GM21528 (cell line): ENCODE measurements around the gene HEXB.

ENCODE experiments used
- ATAC-seq: cut with Tn5 transposase; IDR thresholded peaks from one replicate; pipeline ENCODE4 v1.9.1; 2021; ENCODE audit warnings: mild to moderate bottlenecking, moderate library complexity; ENCODE audit not compliant: unreplicated experiment, low FRiP score

The HEXB gene

DNA sequence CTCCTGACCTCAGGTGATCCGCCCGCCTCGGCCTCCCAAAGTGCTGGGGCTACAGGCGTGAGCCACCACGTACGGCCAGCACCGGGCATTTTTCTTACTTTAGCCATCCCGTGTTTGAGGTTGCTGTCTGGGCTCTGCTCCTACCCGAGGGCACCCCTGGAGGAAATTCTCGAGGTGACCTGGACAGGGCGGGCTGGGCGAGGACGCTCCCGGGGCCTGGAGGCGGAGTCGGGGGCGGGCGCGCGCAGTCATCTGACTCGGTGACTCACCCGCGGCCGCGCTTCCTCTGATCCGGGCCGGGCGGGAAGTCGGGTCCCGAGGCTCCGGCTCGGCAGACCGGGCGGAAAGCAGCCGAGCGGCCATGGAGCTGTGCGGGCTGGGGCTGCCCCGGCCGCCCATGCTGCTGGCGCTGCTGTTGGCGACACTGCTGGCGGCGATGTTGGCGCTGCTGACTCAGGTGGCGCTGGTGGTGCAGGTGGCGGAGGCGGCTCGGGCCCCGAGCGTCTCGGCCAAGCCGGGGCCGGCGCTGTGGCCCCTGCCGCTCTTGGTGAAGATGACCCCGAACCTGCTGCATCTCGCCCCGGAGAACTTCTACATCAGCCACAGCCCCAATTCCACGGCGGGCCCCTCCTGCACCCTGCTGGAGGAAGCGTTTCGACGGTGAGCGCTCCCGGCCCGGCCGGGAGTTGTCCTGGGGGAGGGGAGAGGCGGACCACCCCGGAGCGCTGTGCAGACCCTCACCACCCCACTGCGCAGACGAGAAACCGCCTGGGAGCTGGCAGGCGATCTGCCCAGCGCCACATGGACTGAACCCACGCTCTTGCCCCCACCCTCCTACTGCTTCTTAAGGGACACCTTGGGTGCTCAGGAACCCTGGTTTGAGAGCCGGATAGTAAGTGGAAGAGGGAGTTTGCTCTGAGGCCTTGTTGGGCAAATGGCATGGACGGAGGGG is at the start of gene HEXB:
Gene HEXB, plus strand, starts transcription at position 334 of the 952 bp plus-strand sequence. Its CDS starts 28 bp downstream, at position 362.
- ATAC-seq, result peak; percentile 76

DNA sequence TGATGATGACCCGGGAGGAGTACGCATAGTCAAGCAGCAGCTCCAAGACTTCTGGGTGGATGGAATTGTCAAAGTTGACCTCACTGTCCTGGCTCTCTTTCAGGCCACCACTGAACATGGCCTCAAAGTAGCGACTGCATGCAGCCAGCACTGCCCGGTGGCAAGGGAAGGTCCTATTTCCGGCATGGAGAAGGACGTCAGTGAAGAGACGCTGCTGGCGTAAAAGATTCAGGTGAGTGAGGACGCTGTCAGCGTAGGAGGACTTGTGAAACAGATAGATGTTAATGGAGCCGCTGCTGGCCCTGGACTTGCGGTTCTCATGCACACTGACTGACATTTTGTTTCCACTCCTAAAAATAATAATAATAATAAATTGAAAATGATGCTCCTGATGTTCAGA is 48.9 kb upstream of the HEXB start:
- ATAC-seq, result no peak

DNA sequence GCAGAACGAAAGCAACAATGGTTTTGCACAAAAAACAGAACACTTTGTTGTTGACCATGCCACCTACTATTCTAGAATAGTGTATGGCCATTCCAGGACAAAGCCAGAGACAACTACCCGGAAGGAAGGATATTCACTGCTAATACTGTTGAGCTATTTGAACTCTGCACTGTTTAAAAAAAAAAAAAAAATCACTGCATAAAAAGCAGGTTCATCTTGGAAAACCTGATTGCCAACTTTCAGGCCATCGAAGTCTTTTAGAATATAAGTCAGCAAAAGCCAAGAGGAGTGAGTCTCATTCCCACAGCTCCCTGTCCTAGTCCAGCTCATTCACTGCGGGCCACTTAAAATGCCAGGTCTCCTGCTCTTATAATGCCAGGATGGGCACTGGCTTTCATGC is 48.5 kb upstream of the HEXB start:
- no peak for ATAC-seq

DNA sequence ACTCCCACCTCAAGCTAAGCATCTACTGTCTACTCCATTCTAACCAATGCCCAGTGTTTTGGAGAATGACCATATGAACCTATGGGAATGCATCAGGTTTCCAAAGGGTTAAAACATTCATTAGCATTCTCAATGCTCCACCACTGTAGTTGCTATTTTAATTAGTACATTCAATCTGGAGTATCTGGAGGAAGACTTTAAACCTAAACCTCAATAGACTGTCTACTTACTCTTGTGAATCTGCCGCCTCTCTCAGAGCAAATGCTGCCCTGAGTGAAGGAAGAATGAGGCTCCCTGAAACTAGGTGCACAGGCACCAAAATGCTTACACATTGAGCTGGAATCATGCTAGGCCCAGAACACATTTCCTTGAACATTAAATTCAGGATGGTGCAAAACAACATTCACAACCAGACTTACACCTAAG is 46.5 kb upstream of the HEXB start:
- no peak for ATAC-seq

DNA sequence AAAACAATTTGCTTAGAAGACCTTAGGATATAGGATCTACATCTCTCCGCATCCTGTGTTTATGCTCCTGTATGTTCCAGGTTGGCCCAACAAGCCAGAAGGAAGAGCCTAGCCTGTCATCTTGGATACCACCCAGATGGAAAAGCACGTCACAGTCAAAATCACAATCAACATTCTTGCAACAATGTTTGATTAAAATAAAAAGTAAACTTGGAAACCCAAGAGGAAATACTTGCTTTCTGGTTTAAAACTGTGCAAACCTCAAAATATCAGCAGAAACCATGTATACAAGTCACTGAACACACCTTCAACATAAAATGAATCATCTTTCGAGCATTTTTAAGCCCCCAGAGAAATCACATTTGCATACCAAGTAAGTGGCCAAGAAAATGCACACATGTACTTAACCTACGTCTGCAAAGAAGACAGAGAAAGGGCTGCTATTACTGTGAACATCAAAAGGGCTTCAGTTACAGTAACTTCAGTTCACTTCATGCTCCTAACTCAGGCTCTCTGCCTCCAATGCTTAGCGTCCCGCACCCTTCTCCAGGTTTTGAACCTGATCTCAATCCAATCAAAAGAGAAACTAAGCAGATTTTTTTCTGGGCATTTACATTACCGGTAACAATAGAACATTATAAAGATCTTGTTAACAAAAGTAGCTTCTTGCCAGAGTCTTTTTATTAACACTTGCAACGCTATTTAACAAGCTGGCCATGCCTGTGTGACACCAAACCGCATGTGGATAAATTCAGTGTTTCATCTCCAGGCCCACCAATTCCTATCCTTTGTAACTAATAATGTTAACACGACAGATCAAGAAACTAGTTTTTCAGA is 45.8 kb upstream of the HEXB start:
- ATAC-seq, result peak; percentile 31

DNA sequence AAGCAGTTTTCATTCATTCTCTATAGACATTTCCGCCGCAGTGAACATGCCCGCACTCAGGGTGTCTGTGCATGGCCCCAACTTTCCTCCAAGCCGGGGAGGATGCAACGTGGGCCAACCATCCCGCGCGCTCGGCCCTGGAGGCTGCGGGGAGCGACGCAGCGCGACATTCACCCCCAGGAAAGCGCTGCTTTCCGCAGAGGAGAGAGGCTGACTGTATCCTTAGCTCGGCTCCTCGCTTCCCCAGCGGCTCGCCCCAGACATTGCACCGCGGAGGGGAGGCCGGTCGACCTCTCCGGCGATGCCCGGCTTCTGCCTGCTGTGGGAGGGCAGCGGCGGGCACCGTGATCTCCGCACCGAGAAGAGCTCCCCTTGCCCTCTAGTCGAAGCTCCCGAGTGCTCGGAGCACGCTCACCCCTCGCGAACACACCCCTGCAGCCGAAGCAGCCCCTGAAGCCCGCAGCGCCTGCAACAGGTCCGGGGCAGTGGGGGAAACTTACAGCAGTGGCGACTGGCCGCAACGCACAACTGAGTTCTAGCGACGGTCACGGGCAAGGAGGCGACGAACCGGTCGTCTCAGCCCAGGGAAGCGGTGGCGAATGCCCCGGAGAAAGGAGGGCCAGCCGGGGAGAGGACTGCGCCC is 45.1 kb upstream of the HEXB start:
- peak; percentile 30 for ATAC-seq

DNA sequence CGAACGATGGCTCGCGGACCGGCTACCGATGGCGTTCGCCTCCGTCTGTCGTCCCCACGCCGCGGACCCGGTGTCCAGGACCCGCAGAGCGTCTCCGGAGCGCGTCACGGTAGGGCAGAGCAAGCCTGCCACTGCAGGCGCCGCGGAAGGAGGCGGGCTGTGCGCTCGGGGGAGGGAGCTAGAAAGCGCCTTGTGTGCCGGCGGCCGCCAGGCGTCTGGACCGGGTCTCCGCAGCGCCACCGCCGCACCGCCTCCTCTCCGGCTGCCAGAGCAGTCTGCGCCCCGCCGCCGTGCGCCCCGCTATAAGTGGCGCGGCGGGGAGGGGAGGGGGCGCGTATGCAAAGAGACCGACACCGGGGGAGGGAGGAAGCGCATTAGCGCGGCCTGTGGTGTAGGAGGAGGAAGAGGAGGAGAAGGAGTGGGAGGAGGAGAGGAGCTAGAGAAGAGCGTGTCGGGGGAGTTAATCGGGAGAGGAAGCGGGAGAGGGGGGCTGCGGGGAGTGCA is 44.5 kb upstream of the HEXB start, which contains the start of gene ENC1:
Gene ENC1, minus strand, starts transcription at position 279 of the 504 bp plus-strand sequence. CDS start 4,243 bp downstream, outside the sequence.
- ATAC-seq, result peak; percentile 75

DNA sequence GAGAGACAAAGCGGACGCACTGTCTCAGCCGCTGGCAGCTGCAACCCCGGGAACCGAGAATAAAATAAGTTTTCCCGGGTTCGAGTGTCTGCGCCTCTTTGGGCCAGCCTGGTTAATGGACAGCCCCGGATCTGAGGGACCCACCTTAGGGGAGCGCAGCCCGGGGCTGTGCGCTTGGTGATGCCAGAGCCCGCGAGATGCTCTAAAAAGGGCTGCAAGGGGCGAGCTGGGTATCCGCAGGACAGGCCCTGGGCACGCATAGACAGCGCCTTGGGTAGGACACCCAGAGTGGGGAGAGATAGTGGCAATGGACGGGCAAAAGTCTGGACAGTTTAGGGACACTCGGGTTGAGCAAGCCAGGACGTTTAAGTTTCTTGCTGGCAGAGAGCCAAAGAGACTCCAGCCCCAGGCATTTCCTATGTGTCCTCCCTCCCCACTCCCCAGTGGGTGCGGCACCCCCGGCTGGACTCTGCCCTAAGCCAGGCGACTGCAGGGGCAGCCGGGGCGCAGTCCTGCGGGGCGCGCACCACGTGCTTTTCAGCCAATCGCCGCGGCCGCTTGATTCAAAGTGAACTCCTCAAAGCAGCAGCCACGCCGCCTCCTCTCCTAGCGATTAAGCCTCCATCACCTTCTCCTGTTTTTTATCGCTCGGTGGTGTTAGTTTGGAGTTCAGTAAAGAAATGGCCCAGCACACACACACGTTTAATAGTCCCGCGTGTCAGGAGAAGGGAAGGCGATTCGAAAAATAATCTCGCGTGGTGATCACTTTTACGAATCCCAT is 43.9 kb upstream of the HEXB start:
- ATAC-seq, result peak; percentile 23

DNA sequence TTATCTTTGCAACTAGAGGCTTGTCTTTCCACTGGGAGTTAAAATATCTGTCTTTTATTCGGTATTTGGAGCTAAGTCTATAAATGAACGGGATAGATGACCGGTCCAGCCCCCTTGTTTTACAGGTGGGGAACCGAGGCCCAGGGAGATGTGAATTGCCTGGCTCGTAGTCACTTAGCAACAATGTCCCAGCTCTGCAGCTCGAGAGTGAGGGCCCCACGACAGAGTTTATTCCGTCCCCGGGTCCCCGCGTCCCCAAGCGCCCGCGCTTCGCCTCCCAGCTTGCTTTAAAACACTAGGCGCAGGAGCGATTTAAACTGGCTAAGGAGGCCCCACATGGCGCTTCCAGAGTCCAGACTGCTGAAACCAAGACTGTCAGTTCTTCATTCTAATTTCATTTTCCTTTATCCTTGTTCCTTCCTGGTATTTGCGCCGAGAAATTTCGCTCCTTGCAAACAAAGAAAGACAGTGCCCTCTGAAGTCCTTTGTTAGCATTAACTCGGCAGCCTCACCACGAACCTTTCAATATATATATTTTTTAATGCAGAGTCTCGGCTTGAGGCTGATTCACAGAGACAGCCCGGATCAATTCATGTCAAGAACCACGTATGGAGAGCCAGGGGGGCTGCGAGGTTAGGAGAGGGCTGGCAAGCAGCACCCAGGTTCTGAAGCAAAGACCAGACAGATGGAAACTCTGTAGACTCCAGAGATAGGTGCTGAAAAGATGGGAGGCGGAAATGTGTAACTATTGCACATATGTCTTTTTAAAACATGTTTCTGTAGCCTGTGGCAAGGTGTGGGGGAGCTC is 43.1 kb upstream of the HEXB start:
- no peak for ATAC-seq

DNA sequence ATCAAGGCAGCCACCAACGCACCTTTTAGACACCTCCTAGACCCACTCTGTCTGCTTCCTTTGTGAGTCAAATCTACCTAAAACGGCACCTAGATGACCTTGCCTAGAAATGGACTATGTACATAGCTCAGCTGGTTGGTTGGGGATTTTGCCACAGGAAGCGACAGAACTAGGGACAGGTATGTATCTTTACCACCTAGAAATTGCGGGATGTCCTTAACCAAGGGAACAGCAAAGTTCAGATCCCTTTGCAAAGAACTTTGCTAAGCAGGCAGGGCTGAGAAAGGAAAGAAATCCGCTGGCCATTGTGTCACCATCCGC is 42.5 kb upstream of the HEXB start:
- ATAC-seq, result no peak

DNA sequence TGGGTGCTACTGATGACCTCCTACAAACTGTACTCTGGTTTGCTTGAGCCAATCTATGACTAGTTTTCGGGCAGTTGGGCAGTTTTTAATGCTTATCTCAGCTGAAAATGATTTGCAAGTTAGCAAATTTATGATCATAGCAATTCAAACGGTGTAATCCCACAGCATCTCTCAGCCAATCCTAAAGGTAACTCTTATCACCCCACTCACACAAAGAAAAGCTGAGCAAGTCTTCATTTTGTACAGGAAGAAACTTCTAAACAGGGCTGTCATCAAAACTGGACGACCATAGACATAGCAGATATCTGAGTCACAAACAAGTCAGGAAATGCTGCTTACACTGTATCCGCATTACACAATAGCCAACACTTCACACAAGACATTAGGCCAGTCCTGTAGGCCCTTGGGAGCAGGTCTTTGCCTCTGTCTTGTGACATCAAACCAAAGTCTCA is 41.9 kb upstream of the HEXB start:
- ATAC-seq, result no peak

DNA sequence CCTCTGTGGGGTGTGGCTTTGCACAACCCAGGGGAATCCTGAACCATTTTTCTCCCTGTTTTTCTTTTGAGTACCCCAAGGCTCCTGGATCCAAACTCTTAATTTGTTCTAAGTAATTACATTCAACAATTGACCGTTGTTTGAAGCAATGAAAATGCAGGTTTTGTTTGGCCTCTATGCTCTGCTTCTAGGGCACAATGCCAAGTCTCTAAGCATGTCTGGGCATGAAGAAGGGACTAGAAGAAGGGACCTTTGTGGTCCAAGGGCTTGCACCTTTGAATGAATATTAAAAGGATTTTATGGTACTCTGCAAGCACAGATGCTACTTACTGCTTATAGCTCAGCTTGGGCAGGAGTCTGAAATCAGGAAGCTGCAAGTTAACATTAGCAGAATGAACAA is 37.9 kb upstream of the HEXB start:
- no peak for ATAC-seq

DNA sequence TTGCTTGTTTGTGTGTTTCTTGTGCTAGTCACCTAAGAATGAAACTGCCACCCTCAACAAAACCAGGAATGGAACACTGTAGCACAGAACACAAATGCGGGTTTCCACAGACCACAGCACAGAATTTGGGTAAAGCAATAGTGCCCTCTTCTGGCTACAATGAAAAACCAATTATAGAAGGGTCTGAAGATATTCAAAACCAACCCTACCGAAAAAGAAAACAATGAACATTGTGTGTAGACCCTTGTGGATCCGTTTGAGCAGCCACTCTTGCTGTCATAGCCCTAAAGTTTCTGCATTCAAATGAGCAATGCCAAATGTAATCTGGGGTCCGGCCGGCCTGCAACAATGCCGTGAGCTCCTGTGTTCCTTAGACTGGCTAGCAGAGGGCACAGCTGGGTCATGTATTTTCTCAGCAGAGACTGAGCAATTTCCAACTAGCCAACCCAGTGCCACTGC is 36.2 kb upstream of the HEXB start:
- no peak for ATAC-seq

DNA sequence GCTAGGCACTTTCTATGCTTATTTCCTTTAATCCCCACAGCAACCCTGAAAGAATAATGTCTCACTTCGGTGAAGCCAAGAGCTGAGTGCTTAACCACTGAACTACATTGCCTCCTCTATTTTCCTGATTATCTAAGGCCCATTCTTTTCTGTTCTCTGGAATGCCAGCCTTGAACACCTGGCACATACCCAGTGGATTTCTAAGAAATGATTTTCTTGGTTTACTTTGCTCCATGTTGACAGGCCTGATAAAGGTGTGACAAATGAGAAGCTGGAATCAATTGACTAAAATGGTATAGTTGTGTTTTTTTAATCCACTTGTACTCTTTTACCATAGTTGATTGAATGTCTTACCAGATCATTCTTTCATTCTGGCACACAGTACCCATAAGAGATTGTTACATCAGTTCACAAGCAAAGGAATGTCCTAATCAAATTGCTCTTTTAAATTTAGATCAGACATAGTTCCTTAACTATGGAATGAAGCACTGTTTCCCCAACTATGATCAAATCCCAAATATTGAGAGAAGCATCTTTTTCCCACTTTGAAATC is 35.5 kb upstream of the HEXB start:
- ATAC-seq, result no peak

DNA sequence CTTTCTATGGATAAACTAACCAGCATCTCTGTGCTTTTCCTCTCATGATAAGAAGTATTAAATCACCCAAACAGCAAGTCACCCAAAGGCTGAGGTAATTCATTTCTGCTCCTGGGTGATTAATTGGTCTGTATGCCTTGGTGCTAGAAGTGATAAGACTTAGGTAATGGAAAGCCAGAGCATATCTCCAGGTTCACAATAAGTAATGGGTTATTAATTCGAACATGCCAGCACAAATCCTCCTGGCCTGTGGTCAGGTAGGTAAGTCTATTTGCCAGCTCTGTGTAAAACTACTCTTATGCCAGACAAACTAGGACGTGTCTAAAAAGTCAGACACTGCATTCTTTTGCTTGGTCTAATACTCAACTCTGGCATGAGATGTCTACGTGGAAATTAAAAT is 33.3 kb upstream of the HEXB start:
- ATAC-seq, result no peak

DNA sequence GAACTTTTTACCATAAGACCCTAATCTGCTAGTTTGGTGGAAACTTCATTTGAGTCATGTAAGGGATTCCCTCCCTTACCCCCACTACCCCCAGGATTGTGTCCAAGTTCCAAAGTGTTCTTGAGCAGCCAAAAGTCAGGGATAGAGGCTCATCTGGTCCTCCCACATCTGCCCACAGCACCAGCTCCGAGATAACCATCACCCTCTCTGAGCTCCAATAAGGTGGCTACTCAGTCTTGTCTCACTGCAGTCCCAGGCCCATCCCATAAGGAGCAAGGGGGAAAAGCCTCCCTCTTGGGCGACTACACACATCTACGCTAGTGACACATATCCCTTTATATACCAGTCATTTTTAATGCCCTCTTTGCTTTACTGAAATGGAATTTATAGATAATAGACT is 32.5 kb upstream of the HEXB start:
- no peak for ATAC-seq

DNA sequence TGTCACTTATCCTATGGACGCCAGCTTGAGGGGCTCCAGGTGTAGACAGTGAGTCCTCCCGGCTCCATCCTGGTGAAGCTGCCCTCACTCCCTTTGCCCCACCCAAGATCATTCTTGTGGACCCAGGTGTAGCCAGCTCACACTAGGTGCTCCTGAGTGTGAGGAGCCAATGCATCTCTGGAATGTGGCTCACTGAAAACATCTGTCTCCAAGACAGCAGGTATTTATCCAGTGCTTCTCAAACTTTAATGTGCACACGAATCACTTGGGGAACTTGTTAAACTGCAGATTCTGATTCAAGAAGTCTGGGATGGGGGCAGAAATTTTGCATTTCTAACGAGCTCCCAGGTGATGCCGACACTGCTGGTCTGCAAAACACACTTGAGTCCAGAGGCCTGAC is 31.0 kb upstream of the HEXB start:
- no peak for ATAC-seq

DNA sequence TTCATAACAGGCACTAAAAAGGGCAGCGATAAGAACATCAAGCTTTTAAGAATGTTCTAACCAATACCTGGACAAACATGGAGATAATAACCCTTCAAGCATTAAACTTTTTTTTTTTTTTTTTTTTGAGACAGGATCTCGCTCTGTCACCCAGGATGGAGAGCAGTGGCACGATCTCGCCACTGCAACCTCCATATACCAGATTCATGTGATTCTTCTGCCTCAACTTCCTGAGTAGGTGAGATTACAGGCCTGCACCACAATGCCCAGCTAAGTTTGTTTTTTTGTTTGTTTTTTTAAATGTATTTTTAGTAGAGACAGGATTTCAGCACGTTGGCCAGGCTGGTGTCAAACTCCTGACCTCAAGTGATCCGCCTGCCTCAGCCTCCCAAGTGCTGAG is 29.8 kb upstream of the HEXB start:
- ATAC-seq, result no peak

DNA sequence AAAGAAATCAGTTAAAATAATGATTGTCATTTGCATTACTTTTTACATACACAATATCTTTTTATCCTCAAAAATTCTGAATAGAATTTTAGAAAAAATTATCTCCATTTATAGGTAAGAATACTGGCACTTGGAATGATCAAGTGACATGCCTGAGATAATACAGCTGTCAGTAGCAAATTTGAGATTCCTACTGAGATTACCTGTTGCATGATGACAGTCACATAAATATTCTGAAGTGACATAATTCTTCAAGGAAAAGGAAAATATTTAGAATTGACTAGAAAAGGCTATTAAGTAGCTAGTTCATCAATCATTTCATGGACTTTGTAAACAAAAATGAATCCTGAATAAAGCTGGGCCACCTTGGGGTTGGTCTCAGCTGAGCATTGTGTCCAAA is 29.3 kb upstream of the HEXB start:
- ATAC-seq, result no peak
